Measurements from ENCODE around the gene PAPPA2.

Gene PAPPA2

DNA sequence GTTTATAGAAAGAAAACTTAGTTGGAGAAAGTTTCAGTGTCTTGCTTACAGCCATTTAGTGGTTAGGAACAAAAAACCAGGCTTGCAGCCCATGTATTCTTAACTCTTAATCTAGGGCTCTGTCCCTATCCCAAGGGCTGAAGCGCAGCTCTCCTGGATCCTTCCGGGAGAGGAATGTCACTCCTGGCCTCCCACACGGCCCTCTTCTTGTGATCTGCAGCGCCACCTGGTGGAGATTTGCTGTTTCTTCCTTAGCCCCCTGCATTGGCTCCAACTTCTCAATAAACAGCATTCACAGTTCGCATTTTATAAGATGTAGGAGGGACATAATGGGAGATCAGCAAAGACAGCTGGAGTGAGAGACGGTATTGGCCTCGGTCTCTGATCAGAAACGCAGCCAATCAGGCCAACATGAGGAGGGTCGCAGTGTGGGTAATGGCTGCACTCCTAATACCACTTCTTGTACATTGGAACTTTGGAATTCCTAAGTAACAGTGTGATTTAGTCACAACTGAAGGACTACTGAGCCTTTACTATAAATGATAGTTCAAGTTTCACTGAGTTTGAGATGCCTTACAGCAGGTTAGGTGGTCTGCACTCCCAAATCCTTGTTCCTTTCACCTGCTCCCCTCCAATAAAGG lies 418.1 kb downstream of the PAPPA2 start:
- in situ Hi-C loops (cut with MboI; ENCODE audit: low sequenced_read_pairs): loop anchor here (10.0 to 25.0 kb wide), 3 partner anchors 326 to 1056 kb away; no protein-coding TSS in a partner anchor

DNA sequence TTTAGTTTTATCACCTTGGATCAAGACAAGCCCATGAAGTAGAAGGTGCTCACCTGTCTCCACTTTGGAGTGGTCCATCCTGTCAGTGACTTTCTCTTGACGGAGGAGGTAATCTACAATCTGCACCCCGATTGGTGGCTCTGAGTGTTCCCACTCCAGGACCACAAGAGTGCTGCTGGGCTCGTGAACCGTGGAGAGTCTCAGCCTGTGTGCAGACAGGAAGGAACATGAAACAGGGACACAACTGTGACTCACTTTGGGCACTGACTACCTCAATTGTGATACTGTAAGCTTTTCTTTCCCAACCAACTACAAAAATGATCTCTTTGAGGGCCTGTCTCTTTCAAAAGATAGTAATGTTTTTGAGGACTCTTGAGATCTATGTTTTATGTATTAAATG lies 421.3 kb downstream of the PAPPA2 start:
- in situ Hi-C loops (cut with MboI; ENCODE audit: low sequenced_read_pairs): loop anchor here (10.0 to 25.0 kb wide), 3 partner anchors 329 to 1053 kb away; no protein-coding TSS in a partner anchor

GRCh38 chr1:176884911-176885310 lies 421.9 kb downstream of the PAPPA2 start:
- in situ Hi-C loops (cut with MboI; ENCODE audit: low sequenced_read_pairs): loop anchor here (10.0 to 25.0 kb wide), 3 partner anchors 330 to 1052 kb away; no protein-coding TSS in a partner anchor

DNA sequence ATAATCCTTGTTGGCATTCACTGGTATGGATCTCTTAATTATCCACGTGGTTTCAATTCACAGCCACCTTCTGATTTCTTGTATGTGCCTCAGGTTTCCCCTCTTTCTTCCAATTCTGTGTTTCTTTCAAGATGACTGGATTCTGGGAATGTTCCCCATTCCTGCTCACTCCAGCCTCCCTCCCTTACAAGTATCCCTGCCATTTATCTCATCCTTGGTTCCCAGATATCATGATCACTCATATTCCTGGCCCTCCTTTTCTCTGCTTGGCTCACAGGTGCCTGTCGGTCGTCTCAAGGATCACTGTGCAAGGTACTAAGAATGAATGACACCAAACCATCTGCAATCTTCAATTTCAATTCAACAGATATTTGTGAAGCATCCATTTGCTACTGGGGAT lies 422.4 kb downstream of the PAPPA2 start:
- in situ Hi-C loops (cut with MboI; ENCODE audit: low sequenced_read_pairs): loop anchor here (10.0 to 25.0 kb wide), 3 partner anchors 331 to 1052 kb away; no protein-coding TSS in a partner anchor

DNA sequence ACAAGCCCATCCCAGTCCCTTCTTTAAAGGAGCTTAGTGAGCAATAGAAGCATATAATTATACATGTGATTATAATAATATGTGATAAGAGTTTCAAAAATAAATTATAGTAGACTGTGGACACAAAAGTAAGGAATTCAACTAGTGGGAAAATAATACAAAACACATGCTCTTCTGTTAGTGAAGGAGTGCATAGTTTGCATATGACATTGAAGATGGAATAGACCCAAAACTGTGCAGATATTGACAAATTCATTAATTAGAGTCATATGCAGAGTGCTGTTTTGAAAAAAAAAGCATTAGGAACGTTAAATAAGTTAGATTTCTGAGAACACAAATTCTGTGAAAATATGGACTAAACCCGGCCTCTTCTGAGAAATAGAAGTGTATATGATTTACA lies 422.8 kb downstream of the PAPPA2 start:
- in situ Hi-C loops (cut with MboI; ENCODE audit: low sequenced_read_pairs): loop anchor here (10.0 to 25.0 kb wide), 3 partner anchors 331 to 1052 kb away; no protein-coding TSS in a partner anchor

DNA sequence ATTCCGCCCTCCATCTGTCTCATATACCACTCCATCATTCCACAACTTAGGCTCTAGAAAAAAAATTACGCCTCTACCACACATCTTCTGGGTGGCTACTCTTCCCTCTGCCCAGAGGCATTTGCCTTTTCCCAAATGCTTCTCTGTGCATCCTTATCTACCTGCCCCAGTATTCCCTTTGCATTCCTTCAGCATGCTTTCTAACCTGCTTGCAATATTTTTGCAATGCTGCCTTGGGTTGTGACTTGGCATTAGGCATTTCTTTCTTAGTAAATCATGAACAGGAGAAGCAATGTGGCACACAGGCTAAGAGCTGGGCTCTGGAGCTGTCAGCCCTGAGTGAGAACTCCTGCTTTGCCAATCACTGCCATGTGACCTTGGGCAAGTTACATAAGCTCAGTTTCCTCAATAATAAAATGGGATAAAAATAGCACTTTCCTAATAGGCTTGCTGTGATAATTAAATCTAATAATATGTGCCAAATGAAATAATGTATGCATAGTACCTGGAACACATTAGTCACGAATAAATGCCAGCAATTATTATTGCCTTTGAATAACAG lies 425.6 kb downstream of the PAPPA2 start:
- in situ Hi-C loops (cut with MboI; ENCODE audit: low sequenced_read_pairs): loop anchor here (10.0 to 25.0 kb wide), 3 partner anchors 334 to 1049 kb away; no protein-coding TSS in a partner anchor

- in situ Hi-C loops (cut with MboI; ENCODE audit: low sequenced_read_pairs): loop anchor here (25.0 kb wide), 2 partner anchors 506 to 1044 kb away; no protein-coding TSS in a partner anchor
Measured at GRCh38 chr1:176893625-176894352, 430.8 kb downstream of the PAPPA2 start.

GRCh38 chr1:176894450-176894849 lies 431.5 kb downstream of the PAPPA2 start:
- in situ Hi-C loops (cut with MboI; ENCODE audit: low sequenced_read_pairs): loop anchor here (25.0 kb wide), 2 partner anchors 507 to 1043 kb away; no protein-coding TSS in a partner anchor
